Activated effector memory CD4-positive, alpha-beta T cell treated with anti-CD3 and anti-CD28 coated beads, Interleukin-2, amount 50 U/mL, for 16 hours (primary cell): Measurements from ENCODE around the gene SH2B2.

Experiments used
- DNase-seq: peaks from one replicate; pipeline ENCODE4 v3.0.0-alpha.2; 2020

Gene SH2B2

GRCh38 chr7:102286237-102287110 lies at the start of gene SH2B2:
Gene SH2B2, plus strand, starts transcription at chr7:102286868. Its CDS starts 13,683 bp downstream, at chr7:102300551.
- peak; percentile 78 for DNase-seq

- DNase-seq: no peak
These were observed 47.4 kb upstream of the SH2B2 start for GRCh38 chr7:102239206-102239820.

- DNase-seq: no peak
These were observed 45.2 kb upstream of the SH2B2 start for GRCh38 chr7:102241431-102241830.

- DNase-seq: no peak
These were observed 42.1 kb upstream of the SH2B2 start for GRCh38 chr7:102244601-102245000.

GRCh38 chr7:102248081-102248455 lies 38.6 kb upstream of the SH2B2 start:
- no peak for DNase-seq

GRCh38 chr7:102248456-102249395 lies 37.9 kb upstream of the SH2B2 start:
- DNase-seq: no peak

GRCh38 chr7:102251531-102252365 lies 34.9 kb upstream of the SH2B2 start:
- DNase-seq: no peak

- DNase-seq: no peak
These were observed 34.2 kb upstream of the SH2B2 start for GRCh38 chr7:102252366-102252982.

GRCh38 chr7:102253066-102253972 lies 33.3 kb upstream of the SH2B2 start:
- no peak for DNase-seq

- DNase-seq: no peak
These were observed 32.7 kb upstream of the SH2B2 start for GRCh38 chr7:102253973-102254370.

GRCh38 chr7:102254521-102254920 lies 32.1 kb upstream of the SH2B2 start:
- no peak for DNase-seq

GRCh38 chr7:102255501-102255900 lies 31.2 kb upstream of the SH2B2 start:
- DNase-seq: no peak

- DNase-seq: no peak
These were observed 30.8 kb upstream of the SH2B2 start for GRCh38 chr7:102255916-102256315.

- DNase-seq: no peak
These were observed 28.5 kb upstream of the SH2B2 start for GRCh38 chr7:102258073-102258748.

GRCh38 chr7:102258749-102259107 lies 27.9 kb upstream of the SH2B2 start:
- no peak for DNase-seq

GRCh38 chr7:102260856-102261255 lies 25.8 kb upstream of the SH2B2 start:
- no peak for DNase-seq

GRCh38 chr7:102261451-102261850 lies 25.2 kb upstream of the SH2B2 start:
- no peak for DNase-seq

- DNase-seq: no peak
These were observed 24.1 kb upstream of the SH2B2 start for GRCh38 chr7:102262546-102262945.

GRCh38 chr7:102264367-102264891 lies 22.2 kb upstream of the SH2B2 start:
- no peak for DNase-seq

GRCh38 chr7:102266541-102266940 lies 20.1 kb upstream of the SH2B2 start:
- no peak for DNase-seq
